Cardiac fibroblast (primary cell): ENCODE data around the gene LBHD1.

Experiments used
- DNase-seq, 2 donors: peaks; one replicate each; pipeline versions ENCODE4 v3.0.0 to v3.0.0-alpha.2; 2010; ENCODE audit warnings: low read depth in 2 of 2
- H3K4me3 ChIP-seq, 2 donors: replicated peaks in 1 of 2; 1 replicate in 1 of 2; 2 replicates in 1 of 2; pipeline ENCODE4 v1.5.1; 2011; ENCODE audit warnings: low read depth in 2 of 2, low read length in 2 of 2, mild to moderate bottlenecking in 2 of 2, moderate library complexity in 1 of 2
- TF ChIP-seq, protein P1 (sequence below): IDR thresholded peaks from one replicate; pipeline ENCODE4 v1.5.1; 2011; ENCODE audit warnings: low read depth, mild to moderate bottlenecking, low read length, inconsistent platforms

The LBHD1 gene

DNA sequence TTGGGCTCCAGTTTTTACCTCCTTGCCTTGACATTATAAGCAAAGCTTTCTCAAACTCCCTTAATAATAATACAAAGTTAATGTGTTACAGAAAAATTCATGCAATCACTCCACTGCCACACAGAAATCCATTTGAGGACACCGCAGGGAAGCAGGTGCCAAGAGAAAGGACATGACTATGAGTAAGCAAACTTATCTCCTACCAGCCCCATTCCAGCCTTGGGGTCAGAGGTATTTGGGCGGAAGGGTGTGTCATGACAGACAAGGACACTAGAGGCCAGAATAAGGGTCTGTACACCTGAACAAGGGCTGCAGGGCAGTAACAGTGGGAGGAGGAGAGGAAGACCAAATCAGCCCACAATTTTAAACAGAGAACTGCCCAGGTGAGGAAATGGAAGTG is 41.3 kb upstream of the LBHD1 start:
- no peak overlapping the region for H3K4me3 ChIP-seq
- DNase-seq = no peak
- TF ChIP-seq, protein P1, sequence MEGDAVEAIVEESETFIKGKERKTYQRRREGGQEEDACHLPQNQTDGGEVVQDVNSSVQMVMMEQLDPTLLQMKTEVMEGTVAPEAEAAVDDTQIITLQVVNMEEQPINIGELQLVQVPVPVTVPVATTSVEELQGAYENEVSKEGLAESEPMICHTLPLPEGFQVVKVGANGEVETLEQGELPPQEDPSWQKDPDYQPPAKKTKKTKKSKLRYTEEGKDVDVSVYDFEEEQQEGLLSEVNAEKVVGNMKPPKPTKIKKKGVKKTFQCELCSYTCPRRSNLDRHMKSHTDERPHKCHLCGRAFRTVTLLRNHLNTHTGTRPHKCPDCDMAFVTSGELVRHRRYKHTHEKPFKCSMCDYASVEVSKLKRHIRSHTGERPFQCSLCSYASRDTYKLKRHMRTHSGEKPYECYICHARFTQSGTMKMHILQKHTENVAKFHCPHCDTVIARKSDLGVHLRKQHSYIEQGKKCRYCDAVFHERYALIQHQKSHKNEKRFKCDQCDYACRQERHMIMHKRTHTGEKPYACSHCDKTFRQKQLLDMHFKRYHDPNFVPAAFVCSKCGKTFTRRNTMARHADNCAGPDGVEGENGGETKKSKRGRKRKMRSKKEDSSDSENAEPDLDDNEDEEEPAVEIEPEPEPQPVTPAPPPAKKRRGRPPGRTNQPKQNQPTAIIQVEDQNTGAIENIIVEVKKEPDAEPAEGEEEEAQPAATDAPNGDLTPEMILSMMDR = no peak

GRCh38 chr11:62712861-62713260 is 40.8 kb upstream of the LBHD1 start:
- TF ChIP-seq, protein P1 = no peak
- DNase-seq = no peak

GRCh38 chr11:62712276-62712812 is 40.3 kb upstream of the LBHD1 start:
- DNase-seq = no peak
- no peak overlapping the region for H3K4me3 ChIP-seq
- TF ChIP-seq, protein P1 = no peak

More at GRCh38 chr11:62712861-62713260, 40.8 kb upstream of the LBHD1 start:
- H3K4me3 ChIP-seq = no peak overlapping the region

- peak; percentile 46 to 48 for DNase-seq
- peak overlapping the region; percentile 37 to 47 for H3K4me3 ChIP-seq
Measured at GRCh38 chr11:62710001-62710345, 37.9 kb upstream of the LBHD1 start.

GRCh38 chr11:62709247-62710000 is 37.4 kb upstream of the LBHD1 start:
- TF ChIP-seq, protein P1 = no peak
- DNase-seq = peak; percentile 99
- H3K4me3 ChIP-seq = peak overlapping the region; percentile 50 to 51

More at GRCh38 chr11:62710001-62710345, 37.9 kb upstream of the LBHD1 start:
- TF ChIP-seq, protein P1 = no peak

- peak overlapping the region; percentile 50 to 51 for H3K4me3 ChIP-seq
- TF ChIP-seq, protein P1 = no peak
- DNase-seq = no peak
Measured at GRCh38 chr11:62708793-62709192, 36.7 kb upstream of the LBHD1 start.

GRCh38 chr11:62708392-62708791 is 36.3 kb upstream of the LBHD1 start:
- TF ChIP-seq, protein P1 = no peak
- DNase-seq = no peak
- H3K4me3 ChIP-seq = peak overlapping the region in 1 of 2 donors; percentile 50
